Fibroblast of skin of right biceps (primary cell): ENCODE results near the gene IKZF5.

ENCODE experiments used
- DNase-seq: peaks from one replicate; pipeline ENCODE4 v3.0.0-alpha.2; 2013

The IKZF5 gene

DNA sequence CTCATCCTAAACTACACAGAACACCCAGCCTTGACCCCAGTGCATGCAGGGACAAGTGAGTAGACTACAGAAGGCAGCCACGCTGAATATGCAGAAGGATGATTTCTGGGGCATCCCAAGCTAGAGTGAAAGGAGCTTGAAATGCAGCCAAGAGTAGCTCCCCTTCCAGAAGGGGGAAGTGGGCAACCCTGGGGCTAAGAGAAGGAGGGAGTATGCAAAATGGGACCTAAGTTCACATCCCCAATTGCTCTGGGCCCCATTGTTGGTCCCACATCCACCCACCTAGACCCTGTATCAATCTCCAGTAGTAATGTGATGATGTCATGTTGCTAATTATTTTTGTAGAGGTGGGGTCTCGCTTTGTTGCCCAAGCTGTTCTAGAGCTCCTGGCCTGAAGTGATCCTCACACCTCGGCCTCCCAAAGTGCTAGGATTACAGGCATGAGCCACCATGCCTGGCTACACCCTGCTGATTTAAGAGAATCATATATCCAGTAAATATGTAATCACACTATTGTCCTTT, 34.0 kb downstream of the IKZF5 start:
- no peak for DNase-seq

DNA sequence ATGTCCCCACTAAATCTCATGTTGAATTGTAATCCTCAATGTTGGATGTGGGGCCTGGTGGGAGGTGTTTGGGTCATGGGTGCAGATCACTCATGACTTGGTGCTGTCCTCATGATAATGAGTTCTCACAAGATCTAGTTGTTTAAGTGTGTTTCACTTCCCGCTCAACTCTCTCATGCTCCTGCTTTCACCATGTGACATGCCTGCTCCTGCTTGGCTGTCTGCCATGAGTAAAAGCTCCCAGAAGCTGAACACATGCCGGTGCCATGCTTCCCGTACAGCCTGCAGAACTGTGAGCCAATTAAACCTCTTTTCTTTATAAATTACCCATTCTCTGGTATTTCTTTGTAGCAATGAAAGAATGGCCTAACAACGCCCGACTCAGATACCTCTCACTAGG, 34.6 kb downstream of the IKZF5 start:
- no peak for DNase-seq

DNA sequence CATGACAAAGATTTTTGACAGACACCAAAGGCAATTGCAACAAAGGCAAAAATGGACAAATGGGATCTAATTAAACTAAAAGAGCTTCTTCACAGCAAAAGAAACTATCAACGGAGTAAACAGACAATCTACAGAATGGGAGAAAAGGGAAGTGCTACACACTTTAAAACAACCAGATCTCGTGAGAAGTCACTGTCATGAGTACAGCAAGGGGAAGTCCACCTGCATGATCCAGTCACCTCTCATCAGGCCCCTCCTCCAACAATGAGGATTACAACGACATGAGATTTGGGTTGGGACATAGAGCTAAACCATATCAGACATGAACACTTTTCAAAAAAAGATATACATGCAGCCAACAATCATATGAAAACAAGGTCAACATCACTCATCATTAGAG, 39.9 kb downstream of the IKZF5 start:
- DNase-seq: no peak

DNA sequence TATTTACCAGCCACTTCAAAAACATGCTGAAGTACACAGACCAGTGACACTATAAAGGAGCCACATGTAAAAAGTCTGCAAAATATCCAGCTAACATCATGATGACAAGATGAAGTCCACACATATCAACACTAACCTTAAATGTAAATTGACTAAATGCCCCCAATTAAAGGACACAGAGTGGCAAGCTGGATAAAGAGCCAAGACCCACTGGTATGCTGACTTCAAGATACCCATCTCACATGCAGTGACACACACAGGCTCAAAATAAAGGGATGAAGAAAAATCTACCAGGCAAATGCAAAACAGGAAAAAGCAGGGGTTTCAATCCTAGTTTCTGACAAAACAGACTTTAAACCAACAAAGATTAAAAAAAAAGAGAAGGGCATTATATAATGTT, 41.7 kb downstream of the IKZF5 start:
- no peak for DNase-seq

DNA sequence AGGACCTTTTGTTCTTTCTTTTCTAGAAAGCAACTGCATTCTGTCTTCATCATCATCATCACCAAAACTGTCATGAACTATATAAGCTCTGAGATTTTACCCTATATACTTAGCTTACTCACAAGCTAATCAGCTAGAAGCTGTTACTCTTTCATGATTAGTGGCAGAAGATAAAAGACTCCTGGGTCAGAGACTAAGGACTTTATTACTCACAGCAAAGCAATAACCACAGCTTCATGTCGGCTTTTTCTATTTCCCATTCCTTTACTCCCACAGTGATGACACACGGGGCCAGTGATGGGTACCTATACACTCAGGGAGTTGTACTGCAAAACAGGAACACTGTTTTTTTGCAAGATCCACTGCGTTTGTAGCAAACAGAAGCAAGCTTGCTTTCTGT, 46.2 kb downstream of the IKZF5 start:
- DNase-seq: no peak

DNA sequence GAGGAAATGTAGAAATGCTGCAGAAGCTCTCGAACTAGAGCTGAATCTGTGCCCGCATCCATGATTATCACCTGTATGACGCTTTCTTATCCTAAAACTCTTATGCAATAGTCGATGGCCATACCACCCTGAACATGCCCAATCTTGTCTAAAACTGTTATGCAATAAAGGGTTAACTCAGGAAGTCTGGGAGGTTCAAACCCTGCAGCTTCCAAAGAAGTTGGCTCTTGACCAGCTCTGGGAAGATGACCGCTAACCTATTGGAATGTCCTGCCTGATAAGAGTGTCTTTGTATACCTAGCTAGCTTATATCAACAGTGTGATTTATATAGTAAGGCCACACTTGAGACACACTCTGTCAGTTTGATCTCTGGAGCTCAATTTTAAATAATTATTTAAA, 51.1 kb downstream of the IKZF5 start:
- DNase-seq: no peak

DNA sequence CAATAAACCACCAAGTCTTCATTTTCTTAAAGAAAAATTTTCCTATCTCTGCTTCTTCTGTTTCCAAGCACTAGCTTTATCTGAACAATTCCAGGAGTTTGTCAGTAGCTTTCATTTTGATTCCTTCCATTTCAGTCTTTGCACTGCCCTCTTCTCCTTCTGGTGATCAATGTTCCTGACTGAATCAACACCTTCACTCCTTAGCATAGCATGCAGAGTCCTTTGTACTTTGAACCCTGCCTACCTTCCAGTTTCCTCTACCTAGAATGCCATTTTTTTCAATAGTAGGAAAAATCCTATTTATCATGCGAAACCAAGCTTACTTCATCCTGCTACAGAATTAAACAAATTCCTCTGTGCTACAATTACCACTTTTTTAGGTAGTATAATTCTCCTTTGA, 52.7 kb downstream of the IKZF5 start:
- DNase-seq: no peak

DNA sequence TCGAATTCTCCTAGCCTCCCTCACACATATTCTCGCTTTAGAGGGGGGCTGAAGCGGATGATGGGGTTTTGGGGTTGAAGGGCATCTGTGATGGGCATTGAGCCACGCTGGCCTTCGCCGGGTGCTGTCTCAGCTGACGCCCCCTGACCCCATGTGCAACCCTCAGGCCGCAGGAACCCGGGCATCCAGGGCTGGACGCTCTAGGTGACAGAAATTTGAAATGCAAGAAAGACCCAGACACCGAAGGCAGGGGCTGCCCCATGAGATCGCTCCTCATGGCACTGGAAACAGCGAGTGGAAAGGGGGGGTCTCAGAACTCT, 53.9 kb downstream of the IKZF5 start:
- no peak for DNase-seq

DNA sequence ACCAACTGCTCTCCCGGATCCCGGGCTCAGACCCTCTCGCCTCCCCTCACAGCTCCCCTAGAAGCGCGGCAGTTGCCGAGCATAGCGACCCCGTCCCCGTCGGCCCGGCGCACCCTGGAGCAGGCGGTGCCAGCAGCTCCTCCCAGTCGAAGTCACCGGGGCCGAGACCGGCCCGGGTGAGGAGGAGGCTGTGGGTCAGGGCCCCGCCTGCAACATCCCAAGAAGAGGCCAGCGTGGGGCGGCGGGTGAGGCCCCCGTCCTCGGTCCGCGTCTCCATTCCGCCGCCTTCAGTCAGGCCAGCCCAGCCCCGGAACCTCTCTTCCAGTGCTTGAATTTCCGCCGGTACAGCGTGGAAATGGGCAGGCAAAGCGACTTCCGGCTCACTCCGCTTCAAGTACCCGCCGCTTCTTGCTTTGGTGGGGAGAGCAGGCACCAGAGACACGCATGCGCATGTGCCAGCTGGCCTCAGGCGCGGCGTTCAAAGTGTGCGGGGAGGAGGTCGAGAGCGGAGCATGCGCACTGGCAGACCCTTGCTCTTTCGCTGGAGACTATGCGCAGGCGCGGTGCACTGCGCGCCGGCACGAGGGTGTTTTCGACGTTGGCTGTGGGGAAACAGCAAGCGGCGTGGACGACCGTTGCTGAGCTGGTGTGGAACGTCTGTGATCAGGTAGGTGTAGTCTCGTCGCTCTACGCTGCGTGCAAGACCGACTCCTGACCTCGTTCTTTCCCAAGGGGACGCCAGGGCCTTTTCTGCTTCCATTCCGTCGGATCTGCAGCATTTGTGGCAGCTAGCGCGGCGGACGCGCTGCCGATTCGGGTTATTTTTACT, 54.5 kb downstream of the IKZF5 start, which contains the start of gene C10orf88:
C10orf88 (minus strand) TSS at position 326 of the 829 bp plus-strand sequence; CDS start at position 277, 49 bp downstream.
- DNase-seq: peak; percentile 99

DNA sequence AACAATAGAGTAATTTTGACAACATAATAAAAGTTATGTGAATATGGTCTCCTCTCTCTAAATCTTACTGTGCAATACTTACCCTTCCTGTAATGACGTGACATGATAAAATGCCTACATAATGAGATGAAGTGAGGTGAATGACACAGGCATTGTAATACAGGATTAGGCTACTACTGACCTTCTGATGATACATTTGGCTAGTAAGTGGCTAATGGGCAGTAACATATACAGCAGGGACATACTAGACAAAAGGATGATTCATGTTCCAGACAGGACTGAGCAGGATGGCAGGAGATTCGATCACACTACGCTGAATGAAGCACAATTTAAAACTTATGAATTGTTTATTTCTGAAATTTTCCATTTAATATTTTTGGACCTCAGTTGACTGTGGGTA, 59.3 kb downstream of the IKZF5 start:
- no peak for DNase-seq
